Fibroblast of villous mesenchyme (primary cell): Measurements from ENCODE around the gene C19orf12. TPM values are rescaled to one million over a fixed set of nuclear protein-coding genes. Genes with fewer than 3 reads are reported as not detected.

Experiments used
- DNase-seq: peaks from one replicate; pipeline ENCODE4 v3.0.0-alpha.2; 2010; ENCODE audit warnings: low read depth
- H3K4me3 ChIP-seq: 2 replicates; pipeline ENCODE4 v1.5.1; 2011; ENCODE audit warnings: low read depth, mild to moderate bottlenecking, low read length
- total RNA-seq: library from RNA; depleted of rRNA; stranded (reverse); fragments of >200 nt; gene quantifications from 2 replicates; pipeline ENCODE4 v1.2.3, GENCODE V29; 2012
- TF ChIP-seq, protein P1 (sequence below): IDR thresholded peaks from 2 replicates; pipeline ENCODE4 v1.5.1; 2012; ENCODE audit warnings: low read depth, mild to moderate bottlenecking, low read length; ENCODE audit not compliant: insufficient read depth

Gene C19orf12
- total RNA-seq, 1 donor = 38.4 TPM

DNA sequence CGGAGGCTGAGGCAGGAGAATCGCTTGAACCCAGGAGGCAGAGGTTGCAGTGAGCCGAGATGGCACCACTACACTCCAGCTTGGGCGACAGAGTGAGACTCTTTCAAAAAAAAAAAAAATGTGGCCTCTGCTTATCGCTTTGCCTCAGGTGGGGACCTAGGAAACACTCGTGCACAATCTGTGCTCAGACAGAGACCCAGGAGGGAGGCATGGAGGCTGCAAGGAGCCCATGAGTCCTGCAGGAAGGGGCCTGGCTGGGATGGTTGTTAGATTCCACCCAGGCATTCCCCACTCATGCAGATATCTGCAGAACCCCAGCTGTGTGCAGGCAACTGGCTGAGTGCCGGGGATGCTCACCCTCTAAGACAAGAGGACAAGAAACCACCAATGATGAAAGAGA is 43.8 kb upstream of the C19orf12 start:
- DNase-seq = no peak
- H3K4me3 ChIP-seq = no peak overlapping the region
- TF ChIP-seq, protein P1, sequence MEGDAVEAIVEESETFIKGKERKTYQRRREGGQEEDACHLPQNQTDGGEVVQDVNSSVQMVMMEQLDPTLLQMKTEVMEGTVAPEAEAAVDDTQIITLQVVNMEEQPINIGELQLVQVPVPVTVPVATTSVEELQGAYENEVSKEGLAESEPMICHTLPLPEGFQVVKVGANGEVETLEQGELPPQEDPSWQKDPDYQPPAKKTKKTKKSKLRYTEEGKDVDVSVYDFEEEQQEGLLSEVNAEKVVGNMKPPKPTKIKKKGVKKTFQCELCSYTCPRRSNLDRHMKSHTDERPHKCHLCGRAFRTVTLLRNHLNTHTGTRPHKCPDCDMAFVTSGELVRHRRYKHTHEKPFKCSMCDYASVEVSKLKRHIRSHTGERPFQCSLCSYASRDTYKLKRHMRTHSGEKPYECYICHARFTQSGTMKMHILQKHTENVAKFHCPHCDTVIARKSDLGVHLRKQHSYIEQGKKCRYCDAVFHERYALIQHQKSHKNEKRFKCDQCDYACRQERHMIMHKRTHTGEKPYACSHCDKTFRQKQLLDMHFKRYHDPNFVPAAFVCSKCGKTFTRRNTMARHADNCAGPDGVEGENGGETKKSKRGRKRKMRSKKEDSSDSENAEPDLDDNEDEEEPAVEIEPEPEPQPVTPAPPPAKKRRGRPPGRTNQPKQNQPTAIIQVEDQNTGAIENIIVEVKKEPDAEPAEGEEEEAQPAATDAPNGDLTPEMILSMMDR = no peak

DNA sequence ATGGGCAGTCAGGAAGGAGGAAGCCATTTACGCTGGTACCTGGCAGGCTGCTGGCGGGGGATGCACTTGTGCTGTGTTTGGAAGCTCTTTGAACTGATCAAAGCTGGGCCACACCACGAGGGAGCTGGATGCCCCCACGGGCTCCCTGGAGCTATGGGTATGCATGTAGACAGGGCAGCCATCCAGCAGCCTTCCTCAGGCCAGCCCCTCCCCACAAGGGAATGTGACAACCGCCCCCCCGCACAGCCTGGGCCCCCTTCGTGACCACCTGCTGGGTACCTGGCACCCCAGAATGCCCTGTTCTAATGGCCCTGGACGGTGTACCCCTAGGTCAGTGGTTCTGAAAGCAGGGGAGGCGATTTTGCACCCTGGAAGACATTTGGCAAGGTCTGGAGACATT is 42.5 kb upstream of the C19orf12 start:
- no peak overlapping the region for H3K4me3 ChIP-seq
- TF ChIP-seq, protein P1 = no peak
- no peak for DNase-seq

DNA sequence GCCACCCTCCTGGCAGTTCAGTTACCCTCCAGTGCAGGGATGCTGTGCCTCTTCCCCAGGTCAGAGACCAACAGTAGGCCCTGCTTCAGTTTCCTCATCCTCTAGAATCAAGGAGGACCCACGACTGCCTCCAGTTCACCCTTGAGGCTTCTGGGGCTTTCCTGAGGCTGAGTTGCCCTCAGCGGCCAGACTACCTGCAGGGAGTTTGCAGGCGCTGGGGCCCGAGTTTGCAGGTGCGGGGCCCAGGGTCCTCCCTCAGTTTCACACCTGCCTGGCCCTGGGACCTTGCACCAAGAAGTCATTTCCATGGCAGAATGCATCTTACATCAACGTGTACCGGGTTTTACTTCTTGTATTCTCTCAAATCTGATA is 38.9 kb upstream of the C19orf12 start:
- TF ChIP-seq, protein P1 = no peak
- no peak for DNase-seq
- no peak overlapping the region for H3K4me3 ChIP-seq

DNA sequence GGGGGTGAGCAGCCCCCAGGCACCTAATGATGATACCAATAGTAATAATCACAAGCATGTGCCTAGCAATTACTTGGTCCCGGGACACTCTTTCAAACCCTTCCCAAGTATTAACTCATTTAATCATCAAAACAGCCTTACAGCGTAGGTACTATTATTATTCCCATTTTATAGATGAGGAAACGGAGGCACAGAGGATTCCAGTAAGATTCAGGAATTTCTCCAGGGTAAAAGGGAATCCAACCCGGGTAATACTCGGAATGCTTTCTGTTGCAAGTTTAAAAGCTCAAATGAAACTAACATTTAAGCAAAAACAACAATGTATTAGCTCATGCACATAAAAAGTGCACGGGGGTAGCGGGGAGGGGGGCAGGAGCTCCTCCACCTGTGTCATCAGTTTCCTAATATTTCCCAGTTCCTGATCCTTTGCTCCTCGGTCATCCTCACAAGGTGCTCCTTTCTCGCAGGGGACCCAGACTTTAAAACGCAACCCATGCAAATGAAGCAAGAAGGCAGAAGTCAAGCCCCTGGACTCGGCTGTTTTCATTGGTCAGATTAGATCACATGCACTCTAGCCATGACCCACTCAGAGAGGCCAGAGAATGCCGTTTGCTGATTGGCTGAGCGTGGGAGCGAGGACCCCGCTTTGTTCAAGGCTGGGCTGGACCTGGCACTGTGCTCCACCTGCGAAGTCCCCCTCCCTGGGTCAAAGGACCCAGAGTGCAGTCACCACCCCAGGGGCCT is 38.3 kb upstream of the C19orf12 start:
- no peak for DNase-seq
- no peak overlapping the region for H3K4me3 ChIP-seq
- TF ChIP-seq, protein P1 = no peak

DNA sequence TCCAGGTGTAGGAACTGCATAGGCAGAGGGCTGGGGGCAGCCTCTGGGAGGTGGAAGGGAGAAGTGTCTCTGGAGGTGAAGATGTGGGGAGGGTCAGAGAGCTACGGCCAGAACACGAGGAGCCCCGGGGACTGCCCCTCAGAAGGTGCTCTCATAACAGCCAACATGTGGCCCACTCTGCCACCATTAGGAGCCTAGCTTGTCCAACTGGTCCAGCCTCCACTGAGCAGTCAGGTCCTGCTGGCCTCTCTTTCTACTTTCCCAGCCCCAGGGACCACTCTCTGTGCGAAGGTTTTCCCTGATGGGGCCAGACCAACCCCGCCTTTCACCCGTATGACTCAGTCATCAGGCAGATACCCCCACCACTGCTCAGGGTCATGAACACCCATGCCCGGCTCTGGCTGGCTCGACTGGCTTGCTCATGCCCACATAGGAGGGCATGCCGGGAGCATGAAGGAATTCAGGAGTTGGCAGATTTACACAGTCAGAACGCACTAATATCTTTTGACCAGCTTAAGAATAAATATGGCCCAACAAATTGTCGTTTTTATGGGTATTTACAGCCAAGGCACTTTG is 37.5 kb upstream of the C19orf12 start:
- no peak overlapping the region for H3K4me3 ChIP-seq
- no peak for DNase-seq
- TF ChIP-seq, protein P1 = no peak

DNA sequence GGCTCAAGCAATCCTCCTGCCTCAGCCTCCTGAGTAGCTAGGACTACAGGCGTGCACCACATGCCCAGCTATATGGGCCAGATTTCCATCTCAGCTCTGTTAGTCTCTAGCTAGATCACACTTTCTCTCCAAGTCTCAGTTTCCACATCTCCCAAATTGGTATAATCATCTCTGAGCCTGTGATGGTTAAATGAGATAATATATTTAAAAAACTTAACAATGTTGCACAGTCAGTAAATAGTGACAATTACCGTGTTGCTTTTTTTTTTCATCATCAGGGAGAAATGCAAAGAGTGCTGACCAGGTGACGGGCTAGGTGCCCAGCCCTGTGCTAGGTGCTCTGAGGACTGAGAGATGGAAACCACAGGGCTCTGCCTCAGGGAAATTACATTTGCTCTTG is 36.9 kb upstream of the C19orf12 start:
- TF ChIP-seq, protein P1 = no peak
- no peak for DNase-seq
- no peak overlapping the region for H3K4me3 ChIP-seq
